ENCODE data around the gene SERINC3.
A peak's percentile ranks its signal among the peaks of the same experiment; 100 is the strongest.

Gene SERINC3

GRCh38 chr20:44485830-44486198 is 36.1 kb downstream of the SERINC3 start:
- H3K4me3 ChIP-seq (ENCODE audit: insufficient read depth, low read depth, low read length), result no peak overlapping the region
- 91 to 92% methylated on average over 2 of the region's 2 CpGs for WGBS, 2 experiments
- H3K9me3 ChIP-seq (ENCODE audit: control insufficient read depth, low read length), result no peaks in the 10 kb centered on the region
- no peak overlapping the region for H3K27ac ChIP-seq (ENCODE audit: insufficient read depth, low read depth, low read length, poor library complexity, severe bottlenecking)
- peaks cover 20% of the 10 kb centered on the region for H3K36me3 ChIP-seq (ENCODE audit: control insufficient read depth, insufficient read depth, low read length)
- no peaks in the 10 kb centered on the region for H3K27me3 ChIP-seq (ENCODE audit: control insufficient read depth, insufficient read depth, low read length, poor library complexity, severe bottlenecking)
- no peaks in the 10 kb centered on the region for H3K4me1 ChIP-seq (ENCODE audit: control insufficient read depth, insufficient read depth, low read length)

- no peak overlapping the region for H3K27ac ChIP-seq (ENCODE audit: insufficient read depth, low read depth, low read length, poor library complexity, severe bottlenecking)
- WGBS, 2 experiments, result 95% methylated on average over 7 of the region's 7 CpGs
- H3K4me3 ChIP-seq (ENCODE audit: insufficient read depth, low read depth, low read length), result no peak overlapping the region
- no peaks in the 10 kb centered on the region for H3K4me1 ChIP-seq (ENCODE audit: control insufficient read depth, insufficient read depth, low read length)
- no peaks in the 10 kb centered on the region for H3K27me3 ChIP-seq (ENCODE audit: control insufficient read depth, insufficient read depth, low read length, poor library complexity, severe bottlenecking)
- no peaks in the 10 kb centered on the region for H3K9me3 ChIP-seq (ENCODE audit: control insufficient read depth, low read length)
- peaks cover 15% of the 10 kb centered on the region for H3K36me3 ChIP-seq (ENCODE audit: control insufficient read depth, insufficient read depth, low read length)
Measured at GRCh38 chr20:44485078-44485829, 36.6 kb downstream of the SERINC3 start.

- Histone ChIP-seq H3K36me3 (ENCODE audit: control insufficient read depth, insufficient read depth, low read length) (no peaks in the 10 kb centered on the region), H3K9me3 (ENCODE audit: control insufficient read depth, low read length) (no peaks in the 10 kb centered on the region), H3K4me3 (ENCODE audit: insufficient read depth, low read depth, low read length) (no peak overlapping the region), H3K27ac (ENCODE audit: insufficient read depth, low read depth, low read length, poor library complexity, severe bottlenecking) (no peak overlapping the region), H3K4me1 (ENCODE audit: control insufficient read depth, insufficient read depth, low read length) (no peaks in the 10 kb centered on the region), H3K27me3 (ENCODE audit: control insufficient read depth, insufficient read depth, low read length, poor library complexity, severe bottlenecking) (no peaks in the 10 kb centered on the region)
- 89 to 93% methylated on average over 5 of the region's 5 CpGs for WGBS, 2 experiments
Measured at GRCh38 chr20:44483112-44483511, 38.8 kb downstream of the SERINC3 start.

- Histone ChIP-seq H3K4me1 (ENCODE audit: control insufficient read depth, insufficient read depth, low read length) (no peaks in the 10 kb centered on the region), H3K36me3 (ENCODE audit: control insufficient read depth, insufficient read depth, low read length) (no peaks in the 10 kb centered on the region), H3K9me3 (ENCODE audit: control insufficient read depth, low read length) (no peaks in the 10 kb centered on the region), H3K27ac (ENCODE audit: insufficient read depth, low read depth, low read length, poor library complexity, severe bottlenecking) (no peak overlapping the region), H3K27me3 (ENCODE audit: control insufficient read depth, insufficient read depth, low read length, poor library complexity, severe bottlenecking) (no peaks in the 10 kb centered on the region), H3K4me3 (ENCODE audit: insufficient read depth, low read depth, low read length) (no peak overlapping the region)
- WGBS, 2 experiments, result 91% methylated on average over 4 to 5 of the region's 6 CpGs
Measured at GRCh38 chr20:44481719-44482416, 40.0 kb downstream of the SERINC3 start.

DNA sequence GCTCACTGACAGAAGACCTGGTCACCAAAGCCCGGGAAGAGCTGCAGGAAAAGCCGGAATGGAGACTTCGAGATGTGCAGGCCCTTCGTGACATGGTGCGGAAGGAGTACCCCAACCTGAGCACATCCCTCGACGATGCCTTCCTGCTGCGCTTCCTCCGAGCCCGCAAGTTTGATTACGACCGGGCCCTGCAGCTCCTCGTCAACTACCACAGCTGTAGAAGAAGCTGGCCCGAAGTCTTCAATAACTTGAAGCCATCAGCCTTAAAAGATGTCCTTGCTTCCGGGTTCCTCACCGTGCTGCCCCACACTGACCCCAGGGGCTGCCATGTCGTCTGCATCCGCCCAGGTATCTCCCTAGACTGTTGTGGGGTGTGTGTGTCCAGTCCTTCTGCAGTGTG is 41.8 kb downstream of the SERINC3 start:
- no peaks in the 10 kb centered on the region for H3K9me3 ChIP-seq (ENCODE audit: control insufficient read depth, low read length)
- no peaks in the 10 kb centered on the region for H3K36me3 ChIP-seq (ENCODE audit: control insufficient read depth, insufficient read depth, low read length)
- no peaks in the 10 kb centered on the region for H3K27me3 ChIP-seq (ENCODE audit: control insufficient read depth, insufficient read depth, low read length, poor library complexity, severe bottlenecking)
- no peak overlapping the region for H3K27ac ChIP-seq (ENCODE audit: insufficient read depth, low read depth, low read length, poor library complexity, severe bottlenecking)
- H3K4me3 ChIP-seq (ENCODE audit: insufficient read depth, low read depth, low read length), result no peak overlapping the region
- H3K4me1 ChIP-seq (ENCODE audit: control insufficient read depth, insufficient read depth, low read length), result peaks cover 5% of the 10 kb centered on the region
- WGBS, 2 experiments, result 95 to 96% methylated on average over 18 of the region's 18 CpGs

GRCh38 chr20:44479643-44480042 is 42.2 kb downstream of the SERINC3 start:
- Histone ChIP-seq H3K4me1 (ENCODE audit: control insufficient read depth, insufficient read depth, low read length) (peaks cover 6% of the 10 kb centered on the region), H3K4me3 (ENCODE audit: insufficient read depth, low read depth, low read length) (no peak overlapping the region), H3K27me3 (ENCODE audit: control insufficient read depth, insufficient read depth, low read length, poor library complexity, severe bottlenecking) (no peaks in the 10 kb centered on the region), H3K36me3 (ENCODE audit: control insufficient read depth, insufficient read depth, low read length) (no peaks in the 10 kb centered on the region), H3K27ac (ENCODE audit: insufficient read depth, low read depth, low read length, poor library complexity, severe bottlenecking) (no peak overlapping the region), H3K9me3 (ENCODE audit: control insufficient read depth, low read length) (no peaks in the 10 kb centered on the region)
- 91 to 96% methylated on average over 4 to 5 of the region's 5 CpGs for WGBS, 2 experiments

GRCh38 chr20:44478206-44478605 is 43.7 kb downstream of the SERINC3 start:
- Histone ChIP-seq H3K27ac (ENCODE audit: insufficient read depth, low read depth, low read length, poor library complexity, severe bottlenecking) (no peak overlapping the region), H3K4me3 (ENCODE audit: insufficient read depth, low read depth, low read length) (no peak overlapping the region)
- 92 to 94% methylated on average over 3 to 4 of the region's 6 CpGs for WGBS, 2 experiments

GRCh38 chr20:44477151-44477550 is 44.7 kb downstream of the SERINC3 start:
- H3K27ac ChIP-seq (ENCODE audit: insufficient read depth, low read depth, low read length, poor library complexity, severe bottlenecking), result no peak overlapping the region
- H3K4me3 ChIP-seq (ENCODE audit: insufficient read depth, low read depth, low read length), result no peak overlapping the region
- no peaks in the 10 kb centered on the region for H3K9me3 ChIP-seq (ENCODE audit: control insufficient read depth, low read length)
- H3K4me1 ChIP-seq (ENCODE audit: control insufficient read depth, insufficient read depth, low read length), result peaks cover 6% of the 10 kb centered on the region
- no peaks in the 10 kb centered on the region for H3K27me3 ChIP-seq (ENCODE audit: control insufficient read depth, insufficient read depth, low read length, poor library complexity, severe bottlenecking)
- H3K36me3 ChIP-seq (ENCODE audit: control insufficient read depth, insufficient read depth, low read length), result no peaks in the 10 kb centered on the region
- 93 to 96% methylated on average over 3 of the region's 3 CpGs for WGBS, 2 experiments

More at GRCh38 chr20:44478206-44478605, 43.7 kb downstream of the SERINC3 start:
- Histone ChIP-seq H3K4me1 (ENCODE audit: control insufficient read depth, insufficient read depth, low read length) (peaks cover 6% of the 10 kb centered on the region), H3K27me3 (ENCODE audit: control insufficient read depth, insufficient read depth, low read length, poor library complexity, severe bottlenecking) (no peaks in the 10 kb centered on the region), H3K9me3 (ENCODE audit: control insufficient read depth, low read length) (no peaks in the 10 kb centered on the region), H3K36me3 (ENCODE audit: control insufficient read depth, insufficient read depth, low read length) (no peaks in the 10 kb centered on the region)

GRCh38 chr20:44475694-44476560 is 45.9 kb downstream of the SERINC3 start, which contains the start of gene TTPAL:
Gene TTPAL, plus strand, starts transcription at chr20:44475874. Its CDS starts 4,126 bp downstream, at chr20:44480000.
- 2 to 3% methylated on average over 55 of the region's 55 CpGs for WGBS, 2 experiments

DNA sequence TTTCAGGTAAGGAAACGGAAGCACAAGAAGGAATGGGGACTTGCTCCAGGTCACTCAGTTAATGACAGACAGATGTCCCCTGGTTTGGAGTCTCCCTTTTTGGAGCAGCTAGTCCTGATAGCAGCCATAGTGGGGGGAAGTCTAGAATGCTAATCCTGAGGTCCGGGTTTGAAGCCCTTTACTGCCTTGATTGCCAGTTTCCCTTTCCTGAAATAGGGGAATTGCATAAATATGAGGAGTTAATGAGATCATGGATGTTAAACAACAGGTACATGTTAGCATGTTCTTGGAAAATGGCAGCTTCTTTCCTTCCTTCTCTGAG is 46.5 kb downstream of the SERINC3 start:
- H3K4me3 ChIP-seq (ENCODE audit: insufficient read depth, low read depth, low read length), result peak overlapping the region; percentile 72
- WGBS, 2 experiments, result 42 to 46% methylated on average over 2 of the region's 2 CpGs
- no peaks in the 10 kb centered on the region for H3K27me3 ChIP-seq (ENCODE audit: control insufficient read depth, insufficient read depth, low read length, poor library complexity, severe bottlenecking)
- H3K9me3 ChIP-seq (ENCODE audit: control insufficient read depth, low read length), result no peaks in the 10 kb centered on the region
- H3K27ac ChIP-seq (ENCODE audit: insufficient read depth, low read depth, low read length, poor library complexity, severe bottlenecking), result no peak overlapping the region
- no peaks in the 10 kb centered on the region for H3K36me3 ChIP-seq (ENCODE audit: control insufficient read depth, insufficient read depth, low read length)
- H3K4me1 ChIP-seq (ENCODE audit: control insufficient read depth, insufficient read depth, low read length), result peaks cover 6% of the 10 kb centered on the region

More at GRCh38 chr20:44475694-44476560, 45.9 kb downstream of the SERINC3 start, which contains the start of gene TTPAL:
- peak within 1 kb of the TSS; percentile 72 for H3K4me3 ChIP-seq (ENCODE audit: insufficient read depth, low read depth, low read length)
- H3K36me3 ChIP-seq (ENCODE audit: control insufficient read depth, insufficient read depth, low read length), result no peaks in the 10 kb centered on the region
- H3K9me3 ChIP-seq (ENCODE audit: control insufficient read depth, low read length), result no peaks in the 10 kb centered on the region
- H3K27ac ChIP-seq (ENCODE audit: insufficient read depth, low read depth, low read length, poor library complexity, severe bottlenecking), result no peak within 1 kb of the TSS
- peaks cover 6% of the 10 kb centered on the region for H3K4me1 ChIP-seq (ENCODE audit: control insufficient read depth, insufficient read depth, low read length)
- H3K27me3 ChIP-seq (ENCODE audit: control insufficient read depth, insufficient read depth, low read length, poor library complexity, severe bottlenecking), result no peaks in the 10 kb centered on the region
